T-helper 2 cell (primary cell): ENCODE measurements around the gene DNAJC16.
A peak's percentile ranks its signal among the peaks of the same experiment; 100 is the strongest.

Experiments
- DNase-seq, 5 experiments: peaks; one replicate each; pipeline versions ENCODE4 v3.0.0 to v3.0.0-alpha.2; 2012 to 2022

Gene DNAJC16

GRCh38 chr1:15622712-15623373, 96.2 kb downstream of the DNAJC16 start:
- no peak for DNase-seq

GRCh38 chr1:15623435-15623834, 96.8 kb downstream of the DNAJC16 start:
- DNase-seq, result no peak

GRCh38 chr1:15624133-15624714, 97.6 kb downstream of the DNAJC16 start:
- peak in 1 of 5 experiments; percentile 3 for DNase-seq

GRCh38 chr1:15625056-15625917, 98.6 kb downstream of the DNAJC16 start:
- DNase-seq, result no peak
